Measurements from ENCODE around the gene FOXN3.
A peak's percentile ranks its signal among the peaks of the same experiment; 100 is the strongest.

FOXN3 gene

GRCh38 chr14:89239023-89239422 lies 178.0 kb downstream of the FOXN3 start:
- no peak for TF ChIP-seq CTCF (conservative IDR thresholded peaks at IDR 0.05; ENCODE audit: low read depth, low read length)
- no peak overlapping the region for H3K4me3 ChIP-seq (ENCODE audit: low read length)

GRCh38 chr14:89237921-89238529 lies 179.0 kb downstream of the FOXN3 start:
- TF ChIP-seq CTCF (conservative IDR thresholded peaks at IDR 0.05; ENCODE audit: low read depth, low read length), result peak; percentile 54
- DNase-seq (ENCODE audit: low read depth), result no peak
- no peak overlapping the region for H3K4me3 ChIP-seq (ENCODE audit: low read length)

More at GRCh38 chr14:89239023-89239422, 178.0 kb downstream of the FOXN3 start:
- DNase-seq (ENCODE audit: low read depth), result no peak

GRCh38 chr14:89236851-89237250 lies 180.2 kb downstream of the FOXN3 start:
- H3K4me3 ChIP-seq (ENCODE audit: low read length), result no peak overlapping the region
- no peak for DNase-seq (ENCODE audit: low read depth)
- no peak for TF ChIP-seq CTCF (conservative IDR thresholded peaks at IDR 0.05; ENCODE audit: low read depth, low read length)

- DNase-seq (ENCODE audit: low read depth), result no peak
- no peak for TF ChIP-seq CTCF (conservative IDR thresholded peaks at IDR 0.05; ENCODE audit: low read depth, low read length)
- no peak overlapping the region for H3K4me3 ChIP-seq (ENCODE audit: low read length)
Measured at GRCh38 chr14:89233184-89233583, 183.8 kb downstream of the FOXN3 start.

- no peak for TF ChIP-seq CTCF (conservative IDR thresholded peaks at IDR 0.05; ENCODE audit: low read depth, low read length)
- H3K4me3 ChIP-seq (ENCODE audit: low read length), result no peak overlapping the region
- DNase-seq (ENCODE audit: low read depth), result no peak
Measured at GRCh38 chr14:89232265-89233070, 184.6 kb downstream of the FOXN3 start.

GRCh38 chr14:89231426-89232113 lies 185.5 kb downstream of the FOXN3 start:
- DNase-seq (ENCODE audit: low read depth), result no peak
- TF ChIP-seq CTCF (conservative IDR thresholded peaks at IDR 0.05; ENCODE audit: low read depth, low read length), result no peak
- no peak overlapping the region for H3K4me3 ChIP-seq (ENCODE audit: low read length)

All from retinal pigment epithelial cell (primary cell).